ENCODE measurements around the gene RPL18.
"Not testable (repeated sequence)": the region's sequence is repeated elsewhere in the genome, so short reads cannot be mapped to it uniquely, and the experiment has no call there.

RPL18 gene

DNA sequence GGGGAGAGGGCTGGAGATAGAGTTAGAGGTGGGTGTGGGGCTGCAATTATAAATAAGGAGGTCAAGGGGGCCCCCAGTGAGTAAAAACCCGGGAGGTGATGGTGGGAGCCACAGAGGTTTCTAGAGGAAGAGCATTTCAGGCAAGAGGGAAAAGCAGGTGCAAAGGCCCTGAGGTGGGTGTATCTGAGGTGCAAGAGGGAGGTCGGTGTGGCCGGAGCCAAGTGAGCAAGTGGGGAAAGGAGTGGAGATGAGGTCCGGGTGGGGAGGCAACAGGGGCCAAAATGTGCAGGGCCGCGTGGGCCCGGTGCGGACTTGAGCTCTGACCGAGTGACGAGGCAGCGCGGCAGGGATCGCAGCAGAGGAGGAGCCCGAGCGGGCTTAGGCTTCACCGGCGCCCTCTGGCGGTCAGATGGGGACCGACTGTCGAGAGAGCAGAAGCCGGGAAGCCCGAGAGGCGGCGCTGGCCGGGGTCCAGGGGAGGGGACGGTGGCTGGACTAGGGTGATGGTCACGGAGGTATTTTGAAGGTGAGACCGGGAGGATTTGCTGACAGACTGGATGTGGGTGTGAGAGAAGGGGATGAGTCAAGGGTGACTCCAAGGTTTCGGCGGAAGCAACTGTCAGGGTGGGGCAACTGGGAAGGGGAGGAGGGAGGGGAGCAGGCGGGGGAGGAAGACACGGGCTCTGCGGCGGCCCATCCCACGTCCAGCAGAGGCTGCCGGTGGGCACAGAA, 30.1 kb downstream of the RPL18 start:
- peak; percentile 53 to 68 for DNase-seq (ENCODE audit: low read depth in 2 of 2)

DNA sequence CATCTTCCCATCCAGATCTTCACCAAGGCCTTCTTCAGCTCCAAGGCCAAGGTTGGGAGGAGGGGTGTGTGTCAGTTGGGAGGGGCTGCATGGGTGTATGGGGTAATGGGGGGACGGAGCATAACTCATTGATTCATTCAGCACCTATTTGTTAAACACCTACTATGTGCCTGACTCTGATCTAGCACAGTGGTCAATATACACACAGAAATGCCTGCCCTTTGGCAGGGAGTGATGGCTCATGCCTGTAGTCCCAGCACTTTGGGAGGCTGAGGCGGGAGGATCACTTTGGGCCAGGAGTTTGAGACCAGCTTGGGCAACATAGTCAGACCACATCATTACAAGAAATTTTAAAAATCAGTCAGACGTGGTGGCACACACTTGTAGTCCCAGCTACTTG, 31.6 kb downstream of the RPL18 start:
- DNase-seq (ENCODE audit: low read depth in 2 of 2): no peak

DNA sequence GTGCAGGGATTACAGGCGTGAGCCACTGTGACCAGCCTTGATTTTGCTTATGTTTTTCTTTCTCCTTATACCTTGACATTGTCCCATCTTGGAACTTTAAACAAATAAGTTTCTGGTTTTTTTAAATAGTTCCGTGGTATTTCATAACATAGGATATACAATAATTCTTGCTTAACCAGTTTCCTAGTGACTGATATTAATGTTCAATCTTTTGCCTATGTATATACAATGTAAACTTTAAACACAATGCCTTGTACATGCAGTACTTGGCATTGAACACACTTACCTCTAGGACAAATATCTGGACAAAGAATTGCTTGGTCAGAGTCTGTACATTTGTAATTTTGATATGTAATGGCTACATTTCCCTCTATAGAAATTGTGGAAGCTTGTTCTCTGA, 36.8 kb downstream of the RPL18 start:
- DNase-seq (ENCODE audit: low read depth in 2 of 2): no peak

DNA sequence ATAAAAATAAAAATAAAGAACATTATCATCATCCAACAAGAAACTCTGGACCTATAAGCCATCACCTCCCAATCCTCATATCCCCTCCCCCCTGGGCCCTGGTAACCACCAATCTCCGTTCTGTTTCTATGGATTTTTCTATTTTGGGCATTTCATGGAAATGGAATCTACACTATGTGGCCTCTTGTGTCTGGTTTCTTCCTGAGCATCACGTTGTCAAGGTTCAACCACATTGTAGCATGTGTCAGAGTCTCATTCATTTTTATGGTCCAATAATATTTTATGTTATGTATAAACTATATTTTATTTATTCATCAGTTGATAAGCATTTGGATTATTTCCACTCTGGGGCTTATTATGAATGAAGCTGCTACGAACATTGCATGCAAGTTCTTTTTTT, 40.1 kb downstream of the RPL18 start:
- DNase-seq (ENCODE audit: low read depth in 2 of 2): no peak

DNA sequence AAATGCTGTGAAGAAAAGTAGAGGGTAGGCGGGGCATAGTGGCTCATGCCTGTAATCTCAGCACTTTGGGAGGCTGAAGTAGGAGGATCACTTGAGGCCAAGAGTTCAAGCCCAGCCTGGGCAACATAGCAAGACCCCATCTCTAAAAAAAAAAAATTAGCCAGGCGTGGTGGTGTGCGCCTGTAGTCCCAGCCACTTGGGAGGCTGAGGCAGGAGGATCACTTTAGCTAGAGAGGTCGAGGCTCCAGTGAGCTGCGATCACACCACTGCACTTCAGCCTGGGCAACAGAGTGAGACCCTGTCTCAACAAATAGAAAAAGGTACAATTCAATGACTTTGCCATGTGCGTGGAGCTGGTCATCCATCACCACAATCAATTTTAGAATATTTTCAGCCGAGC, 41.1 kb downstream of the RPL18 start:
- not testable (repeated sequence) for DNase-seq (ENCODE audit: low read depth in 2 of 2)

DNA sequence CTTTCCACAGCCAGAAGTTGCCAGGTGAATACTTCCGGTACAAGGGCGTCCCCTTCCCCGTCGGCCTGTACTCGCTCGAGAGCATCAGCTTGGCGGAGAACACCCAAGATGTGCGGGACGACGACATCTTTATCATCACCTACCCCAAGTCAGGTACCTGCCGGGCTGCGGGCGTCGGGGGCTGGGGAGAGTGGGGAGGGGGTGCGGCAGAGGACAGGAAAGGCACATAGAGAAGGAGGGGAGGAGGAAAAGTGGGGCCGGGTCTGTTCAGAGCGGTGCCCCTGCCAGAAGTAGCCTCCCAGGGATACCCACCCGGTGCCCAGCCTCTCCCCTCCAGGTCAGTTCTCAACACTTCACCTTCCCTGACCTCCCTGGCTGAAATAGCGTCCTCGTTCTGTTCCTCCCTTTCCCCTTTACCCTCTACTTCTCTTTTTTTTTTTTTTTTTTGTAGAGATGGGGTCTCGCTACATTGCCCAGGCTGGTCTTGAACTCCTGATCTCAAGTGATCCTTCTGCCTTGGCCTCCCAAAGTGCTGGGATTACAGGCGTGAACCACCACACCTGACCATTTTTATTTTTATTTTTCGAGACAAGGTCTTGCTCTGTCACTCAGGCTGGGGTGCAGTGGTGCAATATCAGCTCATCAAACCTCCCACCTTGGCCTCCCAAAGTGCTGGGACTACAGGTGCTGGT, 42.9 kb downstream of the RPL18 start:
- DNase-seq (ENCODE audit: low read depth in 2 of 2): no peak

DNA sequence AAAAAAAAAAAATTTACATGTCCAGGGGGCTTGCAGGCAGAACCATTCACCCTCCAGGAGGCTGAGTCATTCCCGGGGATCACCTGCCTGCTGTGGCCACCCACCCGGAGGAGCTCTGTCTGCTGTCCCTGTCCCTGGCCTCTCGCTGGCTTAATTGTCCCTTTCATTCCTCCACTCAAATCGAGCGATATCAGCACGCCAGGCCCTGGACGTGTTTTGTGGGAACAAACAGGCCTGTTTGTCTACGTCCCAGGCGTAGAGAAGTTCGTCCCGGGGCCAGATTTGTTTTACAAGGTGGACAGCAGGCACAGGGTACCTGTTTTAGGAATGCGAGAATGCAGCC, 45.8 kb downstream of the RPL18 start:
- no peak for DNase-seq (ENCODE audit: low read depth in 2 of 2)

DNA sequence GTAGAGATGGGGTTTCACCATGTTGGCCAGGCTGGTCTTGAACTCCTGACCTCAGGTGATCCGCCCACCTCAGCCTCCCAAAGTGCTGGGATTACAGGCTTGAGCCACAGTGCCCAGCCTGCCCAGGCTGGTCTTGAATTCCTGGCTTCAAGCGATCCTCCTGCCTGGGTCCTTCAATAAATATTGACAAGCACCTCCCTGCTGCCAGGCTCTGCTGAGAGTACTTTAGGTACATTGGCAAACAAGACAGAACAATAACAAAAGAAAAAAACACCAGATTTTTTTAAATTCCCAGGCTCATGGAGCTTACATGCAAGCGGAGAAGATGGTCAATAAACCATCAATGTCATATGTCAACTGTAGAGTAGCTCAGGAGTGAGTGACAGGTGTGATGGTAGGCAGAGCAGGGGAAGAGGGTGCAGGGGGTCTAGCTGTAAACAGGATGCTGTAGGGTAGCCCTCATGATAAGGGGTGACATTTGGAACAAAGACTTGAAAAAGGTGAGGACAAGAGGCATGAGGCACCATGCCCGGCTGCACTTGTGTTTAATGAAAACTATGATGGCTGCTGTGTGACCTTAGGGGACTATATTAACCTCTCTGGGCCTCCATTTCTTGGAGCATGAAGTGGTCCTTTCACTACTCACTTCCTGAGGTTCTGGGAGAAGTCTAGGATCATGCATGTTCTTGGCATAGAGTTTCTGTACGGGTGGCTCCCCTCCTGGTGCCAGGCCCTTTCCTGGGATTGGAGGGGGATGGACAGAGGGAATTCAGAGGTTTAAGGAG, 47.4 kb downstream of the RPL18 start:
- no peak for DNase-seq (ENCODE audit: low read depth in 2 of 2)

DNA sequence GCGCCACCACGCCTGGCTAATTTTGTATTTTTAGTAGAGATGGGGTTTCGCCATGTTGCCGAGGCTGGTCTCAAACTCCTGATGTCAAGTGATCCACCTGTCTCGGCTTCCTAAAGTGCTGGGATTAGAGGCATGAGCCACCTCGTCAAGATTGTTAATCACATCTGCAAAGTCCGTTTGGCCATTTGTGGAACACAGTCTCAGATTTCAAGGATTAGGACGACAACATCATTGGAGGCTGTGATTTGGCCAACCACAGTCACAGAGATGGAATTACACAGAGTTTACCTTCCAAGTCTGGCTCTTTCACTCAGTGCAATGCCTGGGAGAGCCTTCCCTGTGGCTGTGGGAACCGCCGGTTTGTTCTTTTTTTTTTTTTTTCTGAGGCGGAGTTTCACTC, 49.2 kb downstream of the RPL18 start:
- no peak for DNase-seq (ENCODE audit: low read depth in 2 of 2)

DNA sequence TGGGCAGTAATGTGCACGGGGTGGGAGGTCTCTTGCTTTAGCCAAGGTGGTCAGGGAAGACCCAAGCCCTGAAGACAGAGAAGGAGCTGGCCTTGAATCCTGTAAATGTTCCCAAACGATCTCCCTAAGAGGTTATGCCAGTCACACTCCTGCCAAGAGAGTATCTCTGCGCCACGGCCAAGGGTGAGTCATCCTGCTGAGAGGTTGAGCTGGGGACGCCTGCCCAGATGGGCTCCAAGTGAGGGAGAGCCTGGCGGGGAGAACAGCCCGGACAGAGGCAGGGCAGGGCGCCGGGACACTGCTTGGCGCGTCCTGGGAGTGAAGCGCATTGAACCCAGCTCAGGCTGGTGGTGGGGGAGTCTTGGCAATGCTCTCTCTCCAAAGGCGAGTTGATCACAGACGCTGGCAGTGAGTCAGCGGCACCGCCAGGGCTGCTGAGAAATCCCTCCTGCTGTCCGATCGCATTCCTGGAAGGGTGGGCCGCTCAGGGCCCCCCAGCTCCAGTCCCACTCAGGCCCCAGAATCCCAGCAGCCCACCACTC, 50.6 kb downstream of the RPL18 start:
- DNase-seq (ENCODE audit: low read depth in 2 of 2): no peak

All from stimulated activated CD8-positive, alpha-beta memory T cell treated with anti-CD3 and anti-CD28 coated beads, Interleukin-7, amount 100 ng/mL, for 4 hours (primary cell).